ENCODE measurements around the gene MICU2.

- TF ChIP-seq CTCF (IDR thresholded peaks at IDR 0.05) (no peak), POLR2A (IDR thresholded peaks at IDR 0.05) (no peak)
Measured at GRCh38 chr13:21486322-21486721, 117.6 kb downstream of the MICU2 start.
